ENCODE measurements around the gene LCE7A.

Gene LCE7A

DNA sequence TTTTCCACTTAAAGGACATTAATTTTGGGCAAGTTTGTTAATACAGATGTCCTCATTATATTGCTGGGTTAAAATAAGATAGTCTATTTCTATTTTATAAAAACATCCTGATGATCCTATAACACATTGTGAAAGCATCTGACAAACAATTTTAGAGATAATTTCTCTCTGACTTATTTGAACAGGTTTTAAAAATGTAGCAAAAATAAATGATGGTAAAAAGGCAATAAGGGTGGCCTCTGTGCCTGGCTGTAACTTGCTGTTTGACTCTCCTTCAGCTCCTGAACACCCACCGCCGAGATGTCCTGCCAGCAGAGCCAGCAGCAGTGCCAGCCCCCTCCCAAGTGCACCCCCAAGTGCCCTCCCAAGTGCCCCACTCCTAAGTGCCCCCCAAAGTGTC, 32.6 kb upstream of the LCE7A start, which contains the start of gene LCE1A:
LCE1A (plus strand) TSS at position 301 of the 400 bp plus-strand sequence; CDS start at position 301, 0 bp downstream.
- no peak within 1 kb of the TSS for H3K4me3 Mint-ChIP-seq
- no peaks in the 10 kb centered on the region for H3K4me1 Mint-ChIP-seq
- TF ChIP-seq, protein P1, sequence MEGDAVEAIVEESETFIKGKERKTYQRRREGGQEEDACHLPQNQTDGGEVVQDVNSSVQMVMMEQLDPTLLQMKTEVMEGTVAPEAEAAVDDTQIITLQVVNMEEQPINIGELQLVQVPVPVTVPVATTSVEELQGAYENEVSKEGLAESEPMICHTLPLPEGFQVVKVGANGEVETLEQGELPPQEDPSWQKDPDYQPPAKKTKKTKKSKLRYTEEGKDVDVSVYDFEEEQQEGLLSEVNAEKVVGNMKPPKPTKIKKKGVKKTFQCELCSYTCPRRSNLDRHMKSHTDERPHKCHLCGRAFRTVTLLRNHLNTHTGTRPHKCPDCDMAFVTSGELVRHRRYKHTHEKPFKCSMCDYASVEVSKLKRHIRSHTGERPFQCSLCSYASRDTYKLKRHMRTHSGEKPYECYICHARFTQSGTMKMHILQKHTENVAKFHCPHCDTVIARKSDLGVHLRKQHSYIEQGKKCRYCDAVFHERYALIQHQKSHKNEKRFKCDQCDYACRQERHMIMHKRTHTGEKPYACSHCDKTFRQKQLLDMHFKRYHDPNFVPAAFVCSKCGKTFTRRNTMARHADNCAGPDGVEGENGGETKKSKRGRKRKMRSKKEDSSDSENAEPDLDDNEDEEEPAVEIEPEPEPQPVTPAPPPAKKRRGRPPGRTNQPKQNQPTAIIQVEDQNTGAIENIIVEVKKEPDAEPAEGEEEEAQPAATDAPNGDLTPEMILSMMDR (IDR thresholded peaks at IDR 0.05), result no peak
- DNase-seq, result no peak
- no peaks in the 10 kb centered on the region for H3K36me3 Mint-ChIP-seq (ENCODE audit: low read depth)
- no peaks in the 10 kb centered on the region for H3K27me3 Mint-ChIP-seq (ENCODE audit: low read depth, poor library complexity)
- H3K9me3 Mint-ChIP-seq, result peaks cover 78% of the 10 kb centered on the region
- H3K27ac Mint-ChIP-seq, result no peak within 1 kb of the TSS

DNA sequence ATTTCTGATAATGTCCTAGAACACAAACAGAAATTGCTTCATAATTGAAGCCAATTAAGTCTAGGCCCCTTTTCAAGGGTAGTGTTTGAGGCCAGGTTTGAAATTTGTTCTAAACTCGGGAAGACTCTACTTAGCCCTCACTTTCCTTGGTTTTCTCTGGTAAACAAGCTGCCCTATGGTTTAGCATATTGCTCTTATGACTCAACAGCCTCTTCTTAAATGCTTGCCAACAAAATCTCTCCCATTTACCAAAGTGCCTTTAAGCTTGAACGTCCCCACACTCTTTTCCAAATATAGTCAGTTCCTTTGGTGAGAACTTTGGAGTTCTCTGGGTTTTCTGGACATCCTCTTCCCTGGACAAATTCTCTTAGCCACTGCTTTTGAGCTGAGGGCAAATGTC, 22.9 kb upstream of the LCE7A start:
- peaks cover 65% of the 10 kb centered on the region for H3K9me3 Mint-ChIP-seq
- no peaks in the 10 kb centered on the region for H3K27me3 Mint-ChIP-seq (ENCODE audit: low read depth, poor library complexity)
- H3K4me3 Mint-ChIP-seq, result no peak overlapping the region
- no peaks in the 10 kb centered on the region for H3K36me3 Mint-ChIP-seq (ENCODE audit: low read depth)
- DNase-seq, result no peak
- H3K27ac Mint-ChIP-seq, result no peak overlapping the region
- no peaks in the 10 kb centered on the region for H3K4me1 Mint-ChIP-seq
- TF ChIP-seq, protein P1 (IDR thresholded peaks at IDR 0.05), result no peak

DNA sequence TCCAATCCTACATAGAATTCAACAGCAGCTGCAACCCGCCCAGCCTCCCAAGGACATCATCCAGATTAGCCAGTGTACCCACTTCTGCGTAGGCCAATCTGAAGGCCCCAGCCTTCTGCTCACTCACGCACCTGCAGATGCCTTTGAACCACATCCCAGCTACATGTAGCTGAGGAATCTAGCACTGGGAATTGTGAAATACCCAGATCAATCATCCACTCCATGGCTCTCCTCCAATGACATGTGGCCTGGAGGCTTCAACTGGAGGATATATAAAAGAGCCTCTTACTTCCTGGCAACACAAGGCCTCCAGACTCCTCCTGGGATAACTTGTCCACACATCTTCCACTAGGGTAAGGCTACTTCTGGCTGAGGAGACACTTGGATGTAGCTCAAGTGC, 17.2 kb upstream of the LCE7A start, which contains the start of gene LCE6A:
LCE6A (plus strand) TSS at position 301 of the 400 bp plus-strand sequence. CDS start 665 bp downstream, outside the sequence.
- H3K9me3 Mint-ChIP-seq, result peaks cover 68% of the 10 kb centered on the region
- H3K27ac Mint-ChIP-seq, result no peak within 1 kb of the TSS
- no peak for DNase-seq
- H3K36me3 Mint-ChIP-seq (ENCODE audit: low read depth), result no peaks in the 10 kb centered on the region
- no peaks in the 10 kb centered on the region for H3K4me1 Mint-ChIP-seq
- H3K27me3 Mint-ChIP-seq (ENCODE audit: low read depth, poor library complexity), result no peaks in the 10 kb centered on the region
- no peak within 1 kb of the TSS for H3K4me3 Mint-ChIP-seq
- TF ChIP-seq, protein P1 (IDR thresholded peaks at IDR 0.05), result no peak

DNA sequence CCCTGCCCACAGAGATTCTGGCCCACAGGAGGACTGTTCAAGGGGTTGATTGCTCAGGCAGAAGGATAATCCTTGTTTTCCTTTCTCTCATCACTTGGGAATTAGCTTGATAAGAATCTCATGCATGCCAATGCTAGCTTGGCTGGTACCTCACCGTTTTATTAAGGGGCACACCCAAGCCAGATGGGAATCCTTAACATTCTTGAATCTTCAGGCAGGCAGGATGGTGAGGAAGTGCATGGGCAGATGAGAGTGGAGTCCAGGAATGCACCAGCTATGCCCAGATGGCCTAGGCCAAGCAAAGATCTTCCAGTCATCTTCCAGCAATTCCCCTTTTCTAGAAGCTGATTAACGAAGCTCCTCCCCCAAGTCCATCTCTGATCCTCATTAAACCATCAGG, 4.1 kb upstream of the LCE7A start:
- H3K9me3 Mint-ChIP-seq, result peaks cover 67% of the 10 kb centered on the region
- peaks cover 3% of the 10 kb centered on the region for H3K27me3 Mint-ChIP-seq (ENCODE audit: low read depth, poor library complexity)
- H3K27ac Mint-ChIP-seq, result no peak overlapping the region
- H3K4me3 Mint-ChIP-seq, result no peak overlapping the region
- no peaks in the 10 kb centered on the region for H3K4me1 Mint-ChIP-seq
- no peaks in the 10 kb centered on the region for H3K36me3 Mint-ChIP-seq (ENCODE audit: low read depth)
- no peak for DNase-seq
- TF ChIP-seq, protein P1 (IDR thresholded peaks at IDR 0.05), result no peak

DNA sequence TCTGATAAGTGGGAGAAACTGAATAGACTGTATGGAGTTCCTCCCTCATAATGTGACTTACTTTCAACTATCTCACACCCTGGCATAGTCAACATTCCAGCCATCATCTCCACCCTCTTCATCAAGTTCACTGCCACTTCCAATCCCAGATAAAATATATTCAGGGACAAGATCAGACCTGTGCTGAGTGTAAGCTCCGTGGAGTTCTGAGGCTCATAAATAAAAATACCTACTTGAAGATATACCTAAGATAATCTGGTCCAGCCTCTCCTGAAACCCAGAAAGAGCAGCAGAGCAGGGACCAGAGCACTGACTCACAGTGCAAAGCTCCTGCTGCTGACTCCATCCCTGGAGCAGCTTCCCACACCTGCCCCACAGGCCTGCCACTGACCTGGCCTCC, 1.7 kb upstream of the LCE7A start:
- Mint-ChIP-seq H3K27me3 (ENCODE audit: low read depth, poor library complexity) (peaks cover 3% of the 10 kb centered on the region), H3K9me3 (peaks cover 76% of the 10 kb centered on the region), H3K36me3 (ENCODE audit: low read depth) (no peaks in the 10 kb centered on the region)

DNA sequence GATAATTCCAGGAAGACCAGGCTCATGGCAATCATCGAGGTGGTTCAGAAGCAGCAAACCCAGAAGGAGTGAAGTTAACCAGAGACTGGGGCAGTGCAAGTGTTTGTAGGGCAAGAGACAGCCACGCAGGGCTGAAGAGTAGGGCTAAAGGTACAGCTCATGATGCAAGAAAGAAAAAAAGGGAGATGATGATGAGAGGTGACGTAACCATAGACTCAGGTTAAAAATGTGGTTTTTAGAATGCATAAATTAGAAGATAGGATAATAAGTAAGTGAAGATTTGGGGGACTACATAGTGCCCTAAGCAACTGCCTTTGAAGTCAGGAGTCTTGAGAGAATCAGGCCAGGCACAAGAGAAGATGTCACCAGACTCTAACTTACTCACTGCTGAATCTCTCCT, 333 bp downstream of the LCE7A start:
- peaks cover 67% of the 10 kb centered on the region for H3K9me3 Mint-ChIP-seq
- no peak overlapping the region for H3K4me3 Mint-ChIP-seq
- H3K4me1 Mint-ChIP-seq, result no peaks in the 10 kb centered on the region
- DNase-seq, result no peak
- no peak overlapping the region for H3K27ac Mint-ChIP-seq
- TF ChIP-seq, protein P1 (IDR thresholded peaks at IDR 0.05), result no peak
- H3K27me3 Mint-ChIP-seq (ENCODE audit: low read depth, poor library complexity), result peaks cover 3% of the 10 kb centered on the region
- H3K36me3 Mint-ChIP-seq (ENCODE audit: low read depth), result no peaks in the 10 kb centered on the region

More for the DNA sequence above, 1.7 kb upstream of the LCE7A start:
- H3K27ac Mint-ChIP-seq, result no peak overlapping the region
- H3K4me1 Mint-ChIP-seq, result no peaks in the 10 kb centered on the region
- DNase-seq, result no peak
- no peak overlapping the region for H3K4me3 Mint-ChIP-seq
- TF ChIP-seq, protein P1 (IDR thresholded peaks at IDR 0.05), result no peak

All from nephron progenitor cell (in vitro differentiated cells).